HFF-Myc (cell line): ENCODE data around the gene MDH1.

Experiments used
- DNase-seq: peaks from one replicate; pipeline ENCODE4 v3.0.0-alpha.2; 2011; ENCODE audit warnings: low read depth; ENCODE audit errors: extremely low read depth
- H3K4me3 ChIP-seq: replicated peaks from 2 replicates; pipeline ENCODE4 v1.5.1; 2011; ENCODE audit warnings: low read depth, mild to moderate bottlenecking, control low read depth, low read length
- CTCF ChIP-seq: IDR thresholded peaks from 2 replicates; pipeline ENCODE4 v1.5.1; 2012; ENCODE audit warnings: mild to moderate bottlenecking, low read depth, low read length, control low read depth; ENCODE audit errors: missing control alignments

The MDH1 gene

GRCh38 chr2:63589148-63589958, 590 bp downstream of the MDH1 start:
- DNase-seq = no peak
- TF ChIP-seq CTCF = no peak
- H3K4me3 ChIP-seq = peak overlapping the region; percentile 91

GRCh38 chr2:63590626-63591408, 2.1 kb downstream of the MDH1 start:
- H3K4me3 ChIP-seq = peak overlapping the region; percentile 91
- TF ChIP-seq CTCF = no peak
- DNase-seq = no peak

GRCh38 chr2:63591566-63592175, 2.9 kb downstream of the MDH1 start:
- no peak overlapping the region for H3K4me3 ChIP-seq
- DNase-seq = no peak
- TF ChIP-seq CTCF = no peak

- H3K4me3 ChIP-seq = no peak overlapping the region
- no peak for DNase-seq
- no peak for TF ChIP-seq CTCF
Observed at GRCh38 chr2:63594660-63595059, 5.9 kb downstream of the MDH1 start.

GRCh38 chr2:63596401-63596883, 7.7 kb downstream of the MDH1 start:
- H3K4me3 ChIP-seq = no peak overlapping the region
- no peak for DNase-seq
- no peak for TF ChIP-seq CTCF

GRCh38 chr2:63598981-63599380, 10.2 kb downstream of the MDH1 start:
- no peak for TF ChIP-seq CTCF
- no peak for DNase-seq
- H3K4me3 ChIP-seq = no peak overlapping the region
